Stimulated activated CD8-positive, alpha-beta memory T cell treated with anti-CD3 and anti-CD28 coated beads, Interleukin-12 subunit alpha, Interleukin-12 subunit beta, amount 100 ng/mL, for 24 hours (primary cell): ENCODE data around the gene DACH1.

Source experiments
- DNase-seq: peaks from one replicate; pipeline ENCODE4 v3.0.0-alpha.2; 2020; ENCODE audit errors: extremely low read depth

The DACH1 gene

GRCh38 chr13:71395053-71395452, 472.0 kb downstream of the DACH1 start:
- no peak for DNase-seq

GRCh38 chr13:71394176-71394575, 472.8 kb downstream of the DACH1 start:
- DNase-seq: no peak
